Mucosa of stomach (tissue), 1 donor: ENCODE results near the gene ASH1L.

ENCODE experiments used
- H3K27me3 ChIP-seq: one replicate; pipeline ENCODE4 v1.7.0; 2013; ENCODE audit warnings: mild to moderate bottlenecking, low read length; ENCODE audit not compliant: control insufficient read depth, insufficient read depth
- H3K36me3 ChIP-seq: one replicate; pipeline ENCODE4 v1.7.0; 2013; ENCODE audit warnings: low read length; ENCODE audit not compliant: control insufficient read depth, insufficient read depth
- H3K4me1 ChIP-seq: one replicate; pipeline ENCODE4 v1.7.0; 2013; ENCODE audit warnings: mild to moderate bottlenecking, low read length; ENCODE audit not compliant: control insufficient read depth, insufficient read depth
- H3K4me3 ChIP-seq: one replicate; pipeline ENCODE4 v1.7.0; 2013; ENCODE audit warnings: low read length
- H3K9ac ChIP-seq: one replicate; pipeline ENCODE4 v1.7.0; 2013; ENCODE audit warnings: mild to moderate bottlenecking, low read length, moderate library complexity
- H3K9me3 ChIP-seq: one replicate; pipeline ENCODE4 v1.7.0; 2013; ENCODE audit warnings: mild to moderate bottlenecking, low read length, moderate library complexity; ENCODE audit not compliant: control insufficient read depth
- donor health status: Pancreatic carcinoma.

Gene ASH1L

GRCh38 chr1:155305881-155306391, 256.7 kb downstream of the ASH1L start:
- Histone ChIP-seq H3K9me3 (no peaks in the 10 kb centered on the region), H3K4me1 (peaks cover 24% of the 10 kb centered on the region), H3K4me3 (no peak overlapping the region), H3K9ac (no peak overlapping the region), H3K27me3 (no peaks in the 10 kb centered on the region), H3K36me3 (no peaks in the 10 kb centered on the region)

DNA sequence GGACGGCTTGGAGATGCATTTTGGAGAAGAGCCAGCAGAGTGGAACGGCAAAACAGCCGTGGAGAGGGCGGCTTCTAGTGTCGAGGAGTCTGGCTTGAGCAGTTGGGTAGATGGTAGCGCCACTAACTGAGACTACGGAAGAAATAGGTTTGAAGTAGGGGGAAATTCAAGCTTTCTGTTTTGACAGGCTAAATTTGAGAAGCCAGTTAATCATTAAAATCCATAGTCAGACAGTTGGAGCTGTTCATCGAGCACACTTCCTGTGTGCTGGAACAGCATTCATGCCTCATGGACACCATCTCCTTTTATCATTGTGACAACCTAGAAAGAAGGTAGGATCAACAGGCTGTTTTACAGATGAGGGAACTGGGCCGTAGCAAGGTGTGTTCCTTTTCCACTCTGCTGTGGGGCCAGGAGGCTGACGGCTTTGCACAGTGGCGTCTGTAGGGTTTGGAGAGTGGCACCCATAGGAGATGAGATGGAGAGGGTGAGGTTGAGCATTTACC, 258.0 kb downstream of the ASH1L start:
- Histone ChIP-seq H3K4me1 (peaks cover 12% of the 10 kb centered on the region), H3K9ac (no peak overlapping the region), H3K4me3 (no peak overlapping the region), H3K27me3 (no peaks in the 10 kb centered on the region), H3K9me3 (no peaks in the 10 kb centered on the region), H3K36me3 (no peaks in the 10 kb centered on the region)

DNA sequence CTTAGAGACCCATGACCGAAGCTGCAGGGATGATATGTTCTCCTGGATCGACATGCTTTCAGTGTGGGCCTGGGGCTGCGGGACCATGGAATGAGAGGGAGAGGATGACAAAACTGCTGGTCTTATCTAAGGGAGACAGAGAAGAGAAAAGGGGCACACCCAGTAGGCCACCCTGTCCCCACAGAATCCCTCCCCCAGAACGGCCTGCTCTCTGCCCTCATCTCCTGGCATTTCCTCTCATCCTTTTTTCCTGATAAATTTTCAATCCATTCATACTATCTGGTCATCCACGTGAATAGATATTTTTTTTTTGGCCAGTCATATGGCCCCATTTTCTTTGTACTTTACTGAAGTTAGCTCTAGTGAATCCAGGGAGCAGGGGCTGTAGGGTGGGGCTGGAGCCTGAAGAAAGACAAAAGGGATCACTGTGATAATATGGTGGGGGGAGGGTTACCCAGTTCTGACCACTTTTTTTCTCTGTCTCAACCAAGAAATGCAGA, 261.2 kb downstream of the ASH1L start, which contains the start of gene PKLR:
Gene PKLR (minus strand): TSS at position 97 of the 500 bp plus-strand sequence. CDS start 43 bp downstream, at position 54.
- Histone ChIP-seq H3K9ac (no peak within 1 kb of the TSS), H3K36me3 (no peaks in the 10 kb centered on the region), H3K4me3 (no peak within 1 kb of the TSS), H3K4me1 (no peaks in the 10 kb centered on the region), H3K27me3 (peaks cover 10% of the 10 kb centered on the region), H3K9me3 (no peaks in the 10 kb centered on the region)

DNA sequence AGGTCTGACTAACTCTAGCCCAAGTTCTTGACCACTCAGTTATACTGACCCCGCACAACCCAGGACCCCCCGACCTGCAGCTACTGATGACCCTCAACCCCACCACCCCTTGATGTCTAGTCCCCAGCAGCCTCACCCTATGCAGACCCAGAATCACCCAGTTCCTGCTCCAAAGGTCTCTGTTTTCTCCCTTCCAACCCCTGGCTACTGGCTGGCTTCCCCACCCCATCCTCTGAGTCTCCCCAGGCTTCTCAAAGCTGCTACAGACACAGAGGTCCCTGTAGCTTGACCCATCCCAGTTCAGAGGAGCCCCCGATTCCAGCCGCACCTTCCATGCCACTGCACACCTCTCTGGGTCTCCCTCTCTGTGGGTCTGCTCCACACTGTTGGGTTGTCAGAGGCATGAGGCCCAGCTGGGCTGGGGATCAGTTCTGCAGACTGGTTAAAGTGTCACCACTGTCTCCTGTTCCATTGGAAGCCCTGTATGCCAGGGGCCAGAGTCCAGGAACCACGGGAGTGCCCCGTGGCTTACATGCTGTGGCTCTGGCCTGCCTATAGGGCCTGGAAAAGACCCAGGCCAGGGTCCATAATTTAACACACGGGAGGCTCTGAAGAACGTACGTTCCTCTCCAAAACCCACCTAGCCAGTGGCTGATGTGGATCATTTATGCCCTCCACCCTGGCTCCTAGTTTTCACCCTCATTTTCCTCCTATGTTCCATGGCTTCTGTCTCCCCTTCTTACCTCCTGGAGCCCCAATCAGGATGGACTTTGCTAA, 261.9 kb downstream of the ASH1L start:
- Histone ChIP-seq H3K9ac (no peak overlapping the region), H3K4me3 (no peak overlapping the region), H3K4me1 (no peaks in the 10 kb centered on the region), H3K9me3 (no peaks in the 10 kb centered on the region), H3K27me3 (peaks cover 17% of the 10 kb centered on the region), H3K36me3 (no peaks in the 10 kb centered on the region)

GRCh38 chr1:155300024-155300423, 262.6 kb downstream of the ASH1L start:
- peaks cover 24% of the 10 kb centered on the region for H3K27me3 ChIP-seq
- no peak overlapping the region for H3K4me3 ChIP-seq
- H3K36me3 ChIP-seq = no peaks in the 10 kb centered on the region
- H3K4me1 ChIP-seq = no peaks in the 10 kb centered on the region
- H3K9me3 ChIP-seq = no peaks in the 10 kb centered on the region
- H3K9ac ChIP-seq = no peak overlapping the region

- no peak overlapping the region for H3K9ac ChIP-seq
- no peaks in the 10 kb centered on the region for H3K9me3 ChIP-seq
- H3K4me1 ChIP-seq = no peaks in the 10 kb centered on the region
- H3K36me3 ChIP-seq = no peaks in the 10 kb centered on the region
- H3K27me3 ChIP-seq = peaks cover 36% of the 10 kb centered on the region
- no peak overlapping the region for H3K4me3 ChIP-seq
Measured at GRCh38 chr1:155297384-155297783, 265.2 kb downstream of the ASH1L start.

DNA sequence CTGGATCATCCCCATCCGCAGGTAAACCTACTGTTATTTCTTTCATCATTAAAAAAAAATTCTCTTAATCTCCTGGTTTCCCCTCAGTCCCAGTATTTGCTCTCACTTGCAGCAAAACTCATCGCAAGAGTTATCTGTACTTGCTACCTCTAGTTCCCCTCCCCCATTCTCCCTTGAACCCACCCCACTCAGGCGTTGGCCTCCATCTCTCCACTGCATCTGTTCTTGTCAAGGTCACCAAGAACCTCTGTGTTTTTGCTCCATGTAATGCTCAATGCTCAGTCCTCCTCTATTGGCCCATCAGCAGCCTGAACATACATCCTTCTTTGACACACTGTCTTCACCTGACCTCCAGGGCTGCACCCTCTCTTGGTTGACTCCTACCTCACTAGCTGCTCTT, 265.9 kb downstream of the ASH1L start:
- Histone ChIP-seq H3K4me3 (no peak overlapping the region), H3K27me3 (peaks cover 36% of the 10 kb centered on the region), H3K4me1 (no peaks in the 10 kb centered on the region)

DNA sequence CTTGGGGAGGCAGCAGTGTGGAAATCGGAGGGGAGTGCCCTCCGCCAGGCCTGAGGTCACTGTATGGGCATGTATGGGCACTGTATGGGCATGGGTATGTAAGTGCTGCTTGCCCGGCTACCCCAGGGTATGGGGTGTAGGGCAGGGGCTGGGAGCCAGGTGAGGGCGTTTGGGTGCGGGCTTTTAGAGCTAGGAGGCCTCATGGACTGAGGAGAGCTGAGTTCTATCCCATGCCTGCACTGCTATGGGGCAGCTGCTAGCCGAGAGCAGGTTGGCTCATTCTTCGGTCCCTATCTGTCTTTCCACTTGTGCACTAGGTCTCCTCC, 266.7 kb downstream of the ASH1L start:
- Histone ChIP-seq H3K27me3 (peaks cover 36% of the 10 kb centered on the region), H3K4me1 (no peaks in the 10 kb centered on the region), H3K36me3 (no peaks in the 10 kb centered on the region)

More for the DNA sequence above, 265.9 kb downstream of the ASH1L start:
- Histone ChIP-seq H3K9ac (no peak overlapping the region), H3K36me3 (no peaks in the 10 kb centered on the region), H3K9me3 (no peaks in the 10 kb centered on the region)

DNA sequence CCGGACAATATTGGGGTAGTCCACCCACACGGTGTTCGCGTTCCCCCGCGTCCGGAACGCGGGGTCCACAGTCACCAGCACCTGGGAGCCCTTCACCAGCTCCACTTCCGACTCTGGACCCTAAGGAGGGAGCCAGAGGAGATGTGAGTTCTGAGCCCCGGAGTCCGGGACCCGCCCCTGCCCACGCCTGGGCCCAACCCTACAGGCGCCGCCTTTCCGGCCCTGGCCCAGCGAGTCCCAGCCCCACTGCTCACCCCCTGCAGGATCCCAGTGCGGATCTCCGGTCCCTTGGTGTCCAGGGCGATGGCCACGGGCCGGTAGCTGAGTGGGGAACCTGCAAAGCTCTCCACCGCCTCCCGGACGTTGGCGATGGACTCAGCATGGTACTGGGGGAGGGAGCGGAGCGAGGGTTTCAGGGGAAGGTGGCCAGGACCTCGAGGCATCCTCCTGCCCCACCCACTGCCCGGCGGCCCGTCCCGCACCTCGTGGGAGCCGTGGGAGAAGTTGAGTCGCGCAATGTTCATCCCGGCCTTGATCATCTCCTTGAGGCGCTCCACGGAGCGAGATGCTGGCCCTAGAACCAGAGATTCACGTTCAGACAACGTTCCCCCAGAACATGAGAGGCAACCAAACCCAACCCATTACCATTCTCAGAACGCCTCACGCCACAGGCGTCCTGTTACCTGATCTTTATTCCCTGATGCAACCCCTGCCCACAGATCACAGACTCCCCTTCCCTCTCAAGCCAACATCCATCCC, 267.2 kb downstream of the ASH1L start:
- H3K36me3 ChIP-seq = no peaks in the 10 kb centered on the region
- H3K4me3 ChIP-seq = no peak overlapping the region
- no peaks in the 10 kb centered on the region for H3K4me1 ChIP-seq
- H3K9ac ChIP-seq = no peak overlapping the region
- H3K27me3 ChIP-seq = peaks cover 36% of the 10 kb centered on the region
- H3K9me3 ChIP-seq = no peaks in the 10 kb centered on the region

More for the DNA sequence above, 266.7 kb downstream of the ASH1L start:
- H3K9me3 ChIP-seq = no peaks in the 10 kb centered on the region
- H3K4me3 ChIP-seq = no peak overlapping the region
- no peak overlapping the region for H3K9ac ChIP-seq

GRCh38 chr1:155294520-155295182, 268.0 kb downstream of the ASH1L start:
- Histone ChIP-seq H3K36me3 (no peaks in the 10 kb centered on the region), H3K4me1 (no peaks in the 10 kb centered on the region), H3K9me3 (no peaks in the 10 kb centered on the region), H3K9ac (no peak overlapping the region), H3K27me3 (peaks cover 36% of the 10 kb centered on the region), H3K4me3 (no peak overlapping the region)

DNA sequence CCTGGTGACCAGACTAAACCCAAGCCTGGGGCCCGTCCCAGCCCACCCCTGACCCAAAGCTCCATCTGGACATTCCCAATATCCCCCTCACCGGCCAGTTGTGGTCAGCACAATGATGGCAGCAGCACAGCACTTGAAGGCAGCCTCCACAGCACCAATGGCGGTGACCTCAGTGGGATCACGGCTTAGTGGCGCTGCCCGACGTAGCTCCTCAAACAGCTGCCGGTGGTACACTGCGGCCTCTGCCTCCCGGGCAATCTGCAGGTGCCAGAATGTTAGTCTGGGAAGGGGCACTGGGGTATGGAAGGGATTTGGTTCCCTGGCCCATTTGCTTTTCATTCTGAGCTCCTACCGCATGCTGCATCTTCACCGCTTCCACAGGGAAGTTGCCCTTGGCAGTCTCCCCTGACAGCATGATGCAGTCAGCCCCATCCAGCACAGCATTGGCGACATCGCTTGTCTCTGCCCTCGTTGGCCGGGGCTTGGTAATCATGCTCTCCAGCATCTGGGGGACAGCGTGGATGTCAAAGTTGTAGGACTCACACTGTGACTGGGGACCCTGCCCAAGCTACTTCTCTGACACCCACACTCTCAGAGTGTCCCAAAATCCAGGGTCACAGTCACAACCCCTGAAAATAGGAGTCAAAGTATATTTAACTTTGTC, 269.4 kb downstream of the ASH1L start:
- Histone ChIP-seq H3K27me3 (peaks cover 36% of the 10 kb centered on the region), H3K9me3 (no peaks in the 10 kb centered on the region), H3K4me1 (no peaks in the 10 kb centered on the region), H3K9ac (no peak overlapping the region), H3K36me3 (no peaks in the 10 kb centered on the region), H3K4me3 (no peak overlapping the region)
